SK-N-SH treated with all-trans-retinoic acid at 6 μM for 48 hours (cell line): Measurements from ENCODE around the gene AQP4.

Experiments used
- ATAC-seq: fragments of 200-7000 bp; cut with Tn5 transposase; 3 replicates; pipeline ENCODE4 v1.9.1; 2020; ENCODE audit warnings: mild to moderate bottlenecking, moderate library complexity
- BACH2 ChIP-seq: fragments of 250-450 bp; sonication (Bioruptor Pico); IDR thresholded peaks from 2 replicates; pipeline ENCODE4 v1.9.0; 2021; ENCODE audit warnings: mild to moderate bottlenecking, borderline replicate concordance
- CSDC2 ChIP-seq: fragments of 250-450 bp; sonication (Bioruptor Pico); IDR thresholded peaks from 2 replicates; pipeline ENCODE4 v1.5.0; 2020; ENCODE audit warnings: mild to moderate bottlenecking, moderate library complexity
- ESRRG ChIP-seq: fragments of 250-450 bp; sonication (Bioruptor Pico); IDR thresholded peaks from 2 replicates; pipeline ENCODE4 v1.6.1; 2021; ENCODE audit warnings: mild to moderate bottlenecking
- GLIS3 ChIP-seq: fragments of 250-450 bp; sonication (Bioruptor Pico); IDR thresholded peaks from 2 replicates; pipeline ENCODE4 v1.5.0; 2020; ENCODE audit warnings: mild to moderate bottlenecking, moderate library complexity
- PPARA ChIP-seq: fragments of 250-450 bp; sonication (Bioruptor Pico); IDR thresholded peaks from 2 replicates; pipeline ENCODE4 v1.5.0; 2020; ENCODE audit warnings: mild to moderate bottlenecking, borderline replicate concordance
- RARB ChIP-seq: fragments of 250-450 bp; sonication (Bioruptor Pico); IDR thresholded peaks from 2 replicates; pipeline ENCODE4 v1.8.0; 2021; ENCODE audit warnings: mild to moderate bottlenecking, moderate library complexity
- SNAI2 ChIP-seq: fragments of 250-450 bp; sonication (Bioruptor Pico); IDR thresholded peaks from 2 replicates; pipeline ENCODE4 v1.5.0; 2020; ENCODE audit warnings: mild to moderate bottlenecking, moderate library complexity
- TCF4 ChIP-seq: fragments of 250-450 bp; sonication (Bioruptor Pico); IDR thresholded peaks from 2 replicates; pipeline ENCODE4 v1.8.0; 2021; ENCODE audit warnings: mild to moderate bottlenecking, moderate library complexity, borderline replicate concordance
- TOX ChIP-seq: fragments of 250-450 bp; sonication (Bioruptor Pico); IDR thresholded peaks from 2 replicates; pipeline ENCODE4 v1.8.0; 2021; ENCODE audit warnings: mild to moderate bottlenecking, moderate library complexity, borderline replicate concordance
- ZC3H10 ChIP-seq: fragments of 250-450 bp; sonication (Bioruptor Pico); IDR thresholded peaks from 2 replicates; pipeline ENCODE4 v1.5.1; 2021; ENCODE audit warnings: mild to moderate bottlenecking, moderate library complexity
- ZNF70 ChIP-seq: fragments of 450-650 bp; formaldehyde crosslinking; IDR thresholded peaks from 2 replicates; pipeline ENCODE4 v1.5.0; 2020; ENCODE audit warnings: mild to moderate bottlenecking, moderate library complexity
- ZNF8 ChIP-seq: fragments of 450-650 bp; formaldehyde crosslinking; IDR thresholded peaks from 2 replicates; pipeline ENCODE4 v1.5.0; 2020; ENCODE audit warnings: mild to moderate bottlenecking, moderate library complexity
- TF ChIP-seq, protein P1 (sequence below): fragments of 250-450 bp; sonication (Bioruptor Pico); IDR thresholded peaks from 2 replicates; pipeline ENCODE4 v1.5.1; 2021; ENCODE audit warnings: mild to moderate bottlenecking, moderate library complexity
- TF ChIP-seq, protein P2 (sequence below): fragments of 250-450 bp; sonication (Bioruptor Pico); IDR thresholded peaks from 2 replicates; pipeline ENCODE4 v1.5.0; 2020; ENCODE audit warnings: mild to moderate bottlenecking, moderate library complexity
- TF ChIP-seq, protein P3 (sequence below): fragments of 250-450 bp; sonication (Bioruptor Pico); IDR thresholded peaks from 2 replicates; pipeline ENCODE4 v1.5.1; 2020; ENCODE audit warnings: low read depth, mild to moderate bottlenecking, moderate library complexity

The AQP4 gene

DNA sequence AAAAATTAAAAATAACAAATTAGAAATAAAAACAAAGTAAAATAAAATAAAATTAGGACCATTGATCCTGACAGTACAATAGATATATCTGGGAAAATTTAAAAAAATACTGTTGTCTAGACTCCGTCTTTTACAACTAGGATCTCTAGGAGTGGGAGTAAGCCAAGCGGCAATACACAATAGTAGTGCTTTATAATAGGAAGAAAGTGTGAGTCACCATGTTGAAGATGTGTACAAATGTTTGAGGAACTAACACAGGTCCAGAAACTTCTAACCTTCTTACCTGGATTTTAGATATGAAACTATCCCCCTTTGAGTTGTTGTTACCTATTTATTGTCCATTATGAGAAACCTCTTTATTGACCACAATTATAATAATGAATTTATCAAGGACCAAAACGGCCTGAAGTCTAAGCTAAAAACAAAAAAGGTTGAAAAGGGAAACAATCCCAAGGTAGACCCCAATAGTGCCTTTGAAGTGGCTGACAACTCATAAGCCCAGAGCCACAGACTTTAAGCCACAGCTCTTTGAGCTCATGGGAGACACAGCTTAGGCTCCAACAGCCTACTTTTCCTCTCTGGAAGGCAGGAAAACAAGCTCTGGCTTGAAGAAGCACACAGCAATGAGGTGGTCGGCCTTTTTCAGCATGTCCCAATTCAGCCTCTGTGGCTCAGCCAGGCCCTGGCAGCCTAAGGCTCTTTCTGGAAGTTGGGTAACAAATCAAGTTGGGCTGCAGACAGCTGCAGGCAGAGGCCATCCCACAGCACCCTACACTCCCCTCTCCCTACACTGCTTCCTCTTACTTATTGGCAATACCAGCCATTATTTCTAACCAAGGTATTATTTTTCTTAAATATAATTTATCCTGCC, 62.9 kb downstream of the AQP4 start:
- TF ChIP-seq CSDC2 (CRISPR knock-in tag) (no peak), PPARA (no peak), ZNF70 (CRISPR knock-in tag) (no peak), BACH2 (CRISPR knock-in tag) (no peak), TOX (no peak), ZNF8 (CRISPR knock-in tag) (no peak), ZC3H10 (no peak), ESRRG (CRISPR knock-in tag) (no peak), TCF4 (no peak), SNAI2 (CRISPR knock-in tag) (no peak), GLIS3 (CRISPR knock-in tag) (no peak), RARB (no peak)
- TF ChIP-seq, protein P1, sequence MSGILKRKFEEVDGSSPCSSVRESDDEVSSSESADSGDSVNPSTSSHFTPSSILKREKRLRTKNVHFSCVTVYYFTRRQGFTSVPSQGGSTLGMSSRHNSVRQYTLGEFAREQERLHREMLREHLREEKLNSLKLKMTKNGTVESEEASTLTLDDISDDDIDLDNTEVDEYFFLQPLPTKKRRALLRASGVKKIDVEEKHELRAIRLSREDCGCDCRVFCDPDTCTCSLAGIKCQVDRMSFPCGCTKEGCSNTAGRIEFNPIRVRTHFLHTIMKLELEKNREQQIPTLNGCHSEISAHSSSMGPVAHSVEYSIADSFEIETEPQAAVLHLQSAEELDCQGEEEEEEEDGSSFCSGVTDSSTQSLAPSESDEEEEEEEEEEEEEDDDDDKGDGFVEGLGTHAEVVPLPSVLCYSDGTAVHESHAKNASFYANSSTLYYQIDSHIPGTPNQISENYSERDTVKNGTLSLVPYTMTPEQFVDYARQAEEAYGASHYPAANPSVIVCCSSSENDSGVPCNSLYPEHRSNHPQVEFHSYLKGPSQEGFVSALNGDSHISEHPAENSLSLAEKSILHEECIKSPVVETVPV, result no peak
- TF ChIP-seq, protein P2, sequence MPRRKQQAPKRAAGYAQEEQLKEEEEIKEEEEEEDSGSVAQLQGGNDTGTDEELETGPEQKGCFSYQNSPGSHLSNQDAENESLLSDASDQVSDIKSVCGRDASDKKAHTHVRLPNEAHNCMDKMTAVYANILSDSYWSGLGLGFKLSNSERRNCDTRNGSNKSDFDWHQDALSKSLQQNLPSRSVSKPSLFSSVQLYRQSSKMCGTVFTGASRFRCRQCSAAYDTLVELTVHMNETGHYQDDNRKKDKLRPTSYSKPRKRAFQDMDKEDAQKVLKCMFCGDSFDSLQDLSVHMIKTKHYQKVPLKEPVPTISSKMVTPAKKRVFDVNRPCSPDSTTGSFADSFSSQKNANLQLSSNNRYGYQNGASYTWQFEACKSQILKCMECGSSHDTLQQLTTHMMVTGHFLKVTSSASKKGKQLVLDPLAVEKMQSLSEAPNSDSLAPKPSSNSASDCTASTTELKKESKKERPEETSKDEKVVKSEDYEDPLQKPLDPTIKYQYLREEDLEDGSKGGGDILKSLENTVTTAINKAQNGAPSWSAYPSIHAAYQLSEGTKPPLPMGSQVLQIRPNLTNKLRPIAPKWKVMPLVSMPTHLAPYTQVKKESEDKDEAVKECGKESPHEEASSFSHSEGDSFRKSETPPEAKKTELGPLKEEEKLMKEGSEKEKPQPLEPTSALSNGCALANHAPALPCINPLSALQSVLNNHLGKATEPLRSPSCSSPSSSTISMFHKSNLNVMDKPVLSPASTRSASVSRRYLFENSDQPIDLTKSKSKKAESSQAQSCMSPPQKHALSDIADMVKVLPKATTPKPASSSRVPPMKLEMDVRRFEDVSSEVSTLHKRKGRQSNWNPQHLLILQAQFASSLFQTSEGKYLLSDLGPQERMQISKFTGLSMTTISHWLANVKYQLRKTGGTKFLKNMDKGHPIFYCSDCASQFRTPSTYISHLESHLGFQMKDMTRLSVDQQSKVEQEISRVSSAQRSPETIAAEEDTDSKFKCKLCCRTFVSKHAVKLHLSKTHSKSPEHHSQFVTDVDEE, result no peak
- TF ChIP-seq, protein P3, sequence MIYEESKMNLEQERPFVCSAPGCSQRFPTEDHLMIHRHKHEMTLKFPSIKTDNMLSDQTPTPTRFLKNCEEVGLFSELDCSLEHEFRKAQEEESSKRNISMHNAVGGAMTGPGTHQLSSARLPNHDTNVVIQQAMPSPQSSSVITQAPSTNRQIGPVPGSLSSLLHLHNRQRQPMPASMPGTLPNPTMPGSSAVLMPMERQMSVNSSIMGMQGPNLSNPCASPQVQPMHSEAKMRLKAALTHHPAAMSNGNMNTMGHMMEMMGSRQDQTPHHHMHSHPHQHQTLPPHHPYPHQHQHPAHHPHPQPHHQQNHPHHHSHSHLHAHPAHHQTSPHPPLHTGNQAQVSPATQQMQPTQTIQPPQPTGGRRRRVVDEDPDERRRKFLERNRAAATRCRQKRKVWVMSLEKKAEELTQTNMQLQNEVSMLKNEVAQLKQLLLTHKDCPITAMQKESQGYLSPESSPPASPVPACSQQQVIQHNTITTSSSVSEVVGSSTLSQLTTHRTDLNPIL, result no peak
- no peak for ATAC-seq
